H1 (cell line): ENCODE data around the gene CFAP61. TPM values are rescaled to one million over a fixed set of nuclear protein-coding genes. Genes with fewer than 3 reads are reported as not detected.

ENCODE experiments used
- NANOG ChIP-seq: IDR thresholded peaks from 2 replicates; pipeline ENCODE4 v1.6.1; 2011; ENCODE audit warnings: low read length, low read depth, mild to moderate bottlenecking, inconsistent platforms; ENCODE audit not compliant: insufficient read depth, poor library complexity, severe bottlenecking
- polyA plus RNA-seq, 7 experiments: library from polyadenylated mRNA; depleted of rRNA in 3 of 7; stranded (reverse) in 5 of 7; unstranded in 2 of 7; fragments of >200 nt in 5 of 7; fragments of 200-250 nt in 2 of 7; gene quantifications; 1 replicate in 5 of 7; 2 replicates in 1 of 7; 4 replicates in 1 of 7; pipeline versions ENCODE4 v1.2.1 to v1.2.3, GENCODE V29; 2011 to 2013; ENCODE audit warnings: missing spikeins in 2 of 7, mixed read lengths in 2 of 7
- total RNA-seq: library from RNA; stranded (reverse); fragmentation: NEBNext Ultra II Directional; extraction: Animal tissue kit (Norgen Biotek cat#: 25700); gene quantifications from 2 replicates; pipeline ENCODE4 v1.2.1, GENCODE V29; 2021

Gene CFAP61
- total and polyA plus RNA-seq, 2 of the 8 experiments (the other 6 are each of a cell fraction or from before 2014, with no cell fraction given), result 0.29 to 0.61 TPM

GRCh38 chr20:20303320-20303719 lies 251.0 kb downstream of the CFAP61 start (continued):
- TF ChIP-seq NANOG, result no peak
